GM23338 (cell line): Measurements from ENCODE around the gene TCTA. TPM values are rescaled to one million over a fixed set of nuclear protein-coding genes. Genes with fewer than 3 reads are reported as not detected.

Experiments used
- ATAC-seq: fragments of 200-7000 bp; cut with Tn5 transposase; 3 replicates; pipeline ENCODE4 v1.9.1; 2020
- DNase-seq: peaks from one replicate; pipeline ENCODE4 v3.0.0-alpha.2; 2015; ENCODE audit warnings: low spot score
- H2AFZ ChIP-seq: fragments of 200-600 bp; sonication (generic); 2 replicates; pipeline ENCODE4 v1.8.0; 2016; ENCODE audit warnings: antibody characterized with exemption, mild to moderate bottlenecking, moderate library complexity
- H3F3A ChIP-seq: fragments of 200-600 bp; sonication (generic); replicated peaks from 2 replicates; pipeline ENCODE4 v1.8.0; 2017; ENCODE audit warnings: antibody characterized with exemption, mixed run types, low read depth
- H3K27ac ChIP-seq: fragments of 200-600 bp; sonication (generic); 2 replicates; pipeline ENCODE4 v1.6.1; 2016; ENCODE audit warnings: low read depth
- H3K27me3 ChIP-seq: fragments of 200-600 bp; sonication (generic); 2 replicates; pipeline ENCODE4 v1.8.0; 2016; ENCODE audit warnings: mild to moderate bottlenecking, mixed run types, moderate library complexity; ENCODE audit not compliant: insufficient read depth
- H3K36me3 ChIP-seq: fragments of 200-600 bp; sonication (generic); 2 replicates; pipeline ENCODE4 v1.8.0; 2016; ENCODE audit warnings: mild to moderate bottlenecking; ENCODE audit not compliant: insufficient read depth
- H3K4me1 ChIP-seq: fragments of 200-600 bp; sonication (generic); 2 replicates; pipeline ENCODE4 v1.8.0; 2016; ENCODE audit warnings: mild to moderate bottlenecking, moderate library complexity; ENCODE audit not compliant: insufficient read depth
- H3K4me2 ChIP-seq: fragments of 200-600 bp; sonication (generic); 2 replicates; pipeline ENCODE4 v1.7.1; 2017; ENCODE audit warnings: mixed run types
- H3K4me3 ChIP-seq: fragments of 200-600 bp; sonication (generic); 2 replicates; pipeline ENCODE4 v1.6.1; 2016; ENCODE audit warnings: mixed run types
- H3K79me2 ChIP-seq: fragments of 200-600 bp; sonication (generic); replicated peaks from 2 replicates; pipeline ENCODE4 v1.8.0; 2017; ENCODE audit warnings: mild to moderate bottlenecking; ENCODE audit not compliant: insufficient read depth
- H3K9me2 ChIP-seq: fragments of 200-600 bp; sonication (generic); 2 replicates; pipeline ENCODE4 v1.8.0; 2017; ENCODE audit not compliant: insufficient read depth
- H4K20me1 ChIP-seq: fragments of 200-600 bp; sonication (generic); replicated peaks from 2 replicates; pipeline ENCODE4 v1.8.0; 2017; ENCODE audit warnings: mild to moderate bottlenecking; ENCODE audit not compliant: insufficient read depth
- H3K27ac Mint-ChIP-seq: 2 replicates; pipeline ENCODE4 v1.8.0; 2020; ENCODE audit warnings: inconsistent platforms, mild to moderate bottlenecking, moderate library complexity, mixed read lengths
- H3K27me3 Mint-ChIP-seq: 3 replicates; pipeline ENCODE4 v1.8.0; 2022; ENCODE audit warnings: low read depth, mild to moderate bottlenecking, moderate library complexity, mixed read lengths, inconsistent platforms; ENCODE audit not compliant: insufficient read depth, poor library complexity
- H3K36me3 Mint-ChIP-seq: 3 replicates; pipeline ENCODE4 v1.8.0; 2021; ENCODE audit warnings: low read depth, mild to moderate bottlenecking, inconsistent platforms, moderate library complexity, mixed read lengths
- H3K4me1 Mint-ChIP-seq: 3 replicates; pipeline ENCODE4 v1.8.0; 2020; ENCODE audit warnings: mild to moderate bottlenecking, inconsistent platforms, mixed read lengths
- H3K4me3 Mint-ChIP-seq: 3 replicates; pipeline ENCODE4 v1.8.0; 2021; ENCODE audit warnings: moderate library complexity, mild to moderate bottlenecking, inconsistent platforms, mixed read lengths
- H3K9me3 Mint-ChIP-seq: 3 replicates; pipeline ENCODE4 v1.8.0; 2020; ENCODE audit warnings: moderate library complexity, mild to moderate bottlenecking, inconsistent platforms, mixed read lengths
- CREB1 ChIP-seq: fragments of 250-450 bp; sonication (Bioruptor Pico); IDR thresholded peaks from 2 replicates; pipeline ENCODE4 v1.5.0; 2020; ENCODE audit warnings: low read depth, mild to moderate bottlenecking, moderate library complexity
- CTCF ChIP-seq, 2 experiments: fragments of 200-600 bp in 1 of 2; sonication (generic) in 1 of 2; conservative IDR thresholded peaks; 2 replicates each; pipeline versions ENCODE4 v1.5.1 to v1.6.1; 2016 to 2017; ENCODE audit warnings: antibody characterized with exemption in 2 of 2, low read depth in 2 of 2, mild to moderate bottlenecking in 2 of 2, moderate library complexity in 1 of 2
- ETS1 ChIP-seq: IDR thresholded peaks from 2 replicates; pipeline ENCODE4 v1.6.1; 2016; ENCODE audit warnings: antibody characterized with exemption
- EZH2 ChIP-seq: fragments of 200-600 bp; sonication (generic); IDR thresholded peaks from one replicate; pipeline ENCODE4 v1.8.0; 2017; ENCODE audit warnings: antibody characterized with exemption, mild to moderate bottlenecking, low read depth; ENCODE audit not compliant: unreplicated experiment
- EZH2phosphoT487 ChIP-seq: fragments of 200-600 bp; sonication (generic); IDR thresholded peaks from one replicate; pipeline ENCODE4 v1.8.1; 2018; ENCODE audit warnings: antibody characterized with exemption; ENCODE audit not compliant: unreplicated experiment
- JUNB ChIP-seq: IDR thresholded peaks from one replicate; pipeline ENCODE4 v1.6.1; 2016; ENCODE audit warnings: antibody characterized with exemption; ENCODE audit not compliant: unreplicated experiment
- POLR2AphosphoS5 ChIP-seq: IDR thresholded peaks from 2 replicates; pipeline ENCODE4 v1.6.1; 2016; ENCODE audit warnings: antibody characterized with exemption, low read depth
- STAT1 ChIP-seq: IDR thresholded peaks from one replicate; pipeline ENCODE4 v1.6.1; 2016; ENCODE audit warnings: antibody characterized with exemption; ENCODE audit not compliant: unreplicated experiment
- ZNF114 ChIP-seq: fragments of 250-450 bp; sonication (Bioruptor Pico); IDR thresholded peaks from 2 replicates; pipeline ENCODE4 v1.5.0; 2020; ENCODE audit warnings: mild to moderate bottlenecking, moderate library complexity
- polyA plus RNA-seq: library from polyadenylated mRNA; unstranded; fragments of >200 nt; fragmentation: Nextera tagmentation; extraction: Ambion mirVana; gene quantifications from 2 replicates; pipeline ENCODE4 v1.2.1, GENCODE V29; 2016
- total RNA-seq: library from RNA; depleted of rRNA; stranded (reverse); fragments of >200 nt; shearing (Covaris generic); gene quantifications from 2 replicates; pipeline ENCODE4 v1.2.3, GENCODE V29; 2014
- TF ChIP-seq, protein P1 (sequence below): IDR thresholded peaks from one replicate; pipeline ENCODE4 v1.6.1; 2018; ENCODE audit warnings: antibody characterized with exemption; ENCODE audit not compliant: unreplicated experiment
- TF ChIP-seq, protein P2 (sequence below): fragments of 250-450 bp; sonication (Bioruptor Pico); IDR thresholded peaks from 2 replicates; pipeline ENCODE4 v1.5.0; 2020; ENCODE audit warnings: mild to moderate bottlenecking, moderate library complexity

The TCTA gene
- total and polyA plus RNA-seq, 2 experiments from 2014 or later: 4.0 to 5.0 TPM

DNA sequence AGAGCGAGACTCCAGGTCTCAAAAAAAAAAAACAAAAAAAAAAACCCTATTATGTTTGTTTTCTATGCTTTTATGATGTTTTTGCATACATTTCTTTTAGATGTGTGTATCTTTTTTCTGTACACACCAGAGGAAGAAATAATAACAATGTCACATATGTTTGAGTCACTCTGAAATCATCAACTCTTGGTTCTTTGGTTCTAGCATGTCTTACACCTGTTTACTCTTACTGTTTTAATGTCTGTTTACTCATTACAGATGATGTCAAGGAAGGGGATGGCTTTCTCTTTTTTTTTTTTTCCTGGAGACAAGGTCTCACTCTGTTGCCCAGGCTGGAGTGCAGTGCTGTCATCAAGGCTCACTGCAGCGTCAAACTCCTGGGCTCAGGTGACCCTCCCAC lies 24.5 kb upstream of the TCTA start (continued):
- TF ChIP-seq STAT1 (no peak), EZH2phosphoT487 (no peak), EZH2 (no peak), CTCF (conservative IDR thresholded peaks at IDR 0.05; ENCODE audit: low read depth in 2 of 2) (no peak), POLR2AphosphoS5 (no peak), JUNB (no peak), ZNF114 (CRISPR knock-in tag) (no peak), CREB1 (CRISPR knock-in tag) (no peak), ETS1 (no peak)
- TF ChIP-seq, protein P1, sequence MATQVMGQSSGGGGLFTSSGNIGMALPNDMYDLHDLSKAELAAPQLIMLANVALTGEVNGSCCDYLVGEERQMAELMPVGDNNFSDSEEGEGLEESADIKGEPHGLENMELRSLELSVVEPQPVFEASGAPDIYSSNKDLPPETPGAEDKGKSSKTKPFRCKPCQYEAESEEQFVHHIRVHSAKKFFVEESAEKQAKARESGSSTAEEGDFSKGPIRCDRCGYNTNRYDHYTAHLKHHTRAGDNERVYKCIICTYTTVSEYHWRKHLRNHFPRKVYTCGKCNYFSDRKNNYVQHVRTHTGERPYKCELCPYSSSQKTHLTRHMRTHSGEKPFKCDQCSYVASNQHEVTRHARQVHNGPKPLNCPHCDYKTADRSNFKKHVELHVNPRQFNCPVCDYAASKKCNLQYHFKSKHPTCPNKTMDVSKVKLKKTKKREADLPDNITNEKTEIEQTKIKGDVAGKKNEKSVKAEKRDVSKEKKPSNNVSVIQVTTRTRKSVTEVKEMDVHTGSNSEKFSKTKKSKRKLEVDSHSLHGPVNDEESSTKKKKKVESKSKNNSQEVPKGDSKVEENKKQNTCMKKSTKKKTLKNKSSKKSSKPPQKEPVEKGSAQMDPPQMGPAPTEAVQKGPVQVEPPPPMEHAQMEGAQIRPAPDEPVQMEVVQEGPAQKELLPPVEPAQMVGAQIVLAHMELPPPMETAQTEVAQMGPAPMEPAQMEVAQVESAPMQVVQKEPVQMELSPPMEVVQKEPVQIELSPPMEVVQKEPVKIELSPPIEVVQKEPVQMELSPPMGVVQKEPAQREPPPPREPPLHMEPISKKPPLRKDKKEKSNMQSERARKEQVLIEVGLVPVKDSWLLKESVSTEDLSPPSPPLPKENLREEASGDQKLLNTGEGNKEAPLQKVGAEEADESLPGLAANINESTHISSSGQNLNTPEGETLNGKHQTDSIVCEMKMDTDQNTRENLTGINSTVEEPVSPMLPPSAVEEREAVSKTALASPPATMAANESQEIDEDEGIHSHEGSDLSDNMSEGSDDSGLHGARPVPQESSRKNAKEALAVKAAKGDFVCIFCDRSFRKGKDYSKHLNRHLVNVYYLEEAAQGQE: no peak

DNA sequence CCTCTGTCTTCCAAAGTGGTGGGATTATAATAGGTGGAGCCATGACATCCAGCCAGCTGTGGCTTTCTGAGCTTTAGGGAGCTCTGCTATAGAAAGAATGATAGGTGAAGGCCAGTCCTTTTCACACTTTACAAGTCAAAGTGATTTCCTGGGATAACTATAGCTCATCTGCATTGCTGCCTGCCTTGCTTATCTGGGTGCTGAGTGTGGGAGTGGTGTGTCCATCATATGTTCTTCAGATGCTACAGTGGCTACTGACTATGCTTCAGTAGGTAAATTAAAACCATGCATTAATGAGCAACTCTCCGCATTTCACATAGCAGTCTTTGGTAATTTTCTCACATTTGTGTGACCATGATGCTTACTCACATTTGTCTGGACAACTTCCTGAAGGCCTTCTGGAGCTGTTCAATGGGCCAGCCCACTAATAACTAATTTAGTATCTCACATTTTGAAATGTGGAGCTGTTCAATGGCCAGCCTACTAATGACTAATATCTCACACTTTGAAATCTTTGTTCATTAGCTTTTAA lies 23.9 kb upstream of the TCTA start:
- no peak overlapping the region for H3K4me3 ChIP-seq
- H3K27ac ChIP-seq: no peak overlapping the region
- Mint-ChIP-seq H3K36me3 (peaks cover 3% of the 10 kb centered on the region; the same call in 2 of the 3 replicates), H3K4me3 (no peak overlapping the region), H3K27me3 (no peaks in the 10 kb centered on the region), H3K9me3 (no peaks in the 10 kb centered on the region), H3K27ac (no peak overlapping the region), H3K4me1 (no peaks in the 10 kb centered on the region)
- no peak for DNase-seq
- no peaks in the 10 kb centered on the region for H3K36me3 ChIP-seq
- peaks cover 68% of the 10 kb centered on the region for H4K20me1 ChIP-seq
- H3K79me2 ChIP-seq: peaks cover 100% of the 10 kb centered on the region
- H3F3A ChIP-seq: peaks cover 4% of the 10 kb centered on the region; the same call in 1 of the 2 replicates
- no peak overlapping the region for H2AFZ ChIP-seq
- no peaks in the 10 kb centered on the region for H3K9me2 ChIP-seq
- no peaks in the 10 kb centered on the region for H3K27me3 ChIP-seq
- H3K4me1 ChIP-seq: no peaks in the 10 kb centered on the region
- no peak for ATAC-seq
- H3K4me2 ChIP-seq: no peak overlapping the region
- TF ChIP-seq JUNB: no peak
- TF ChIP-seq, protein P2, sequence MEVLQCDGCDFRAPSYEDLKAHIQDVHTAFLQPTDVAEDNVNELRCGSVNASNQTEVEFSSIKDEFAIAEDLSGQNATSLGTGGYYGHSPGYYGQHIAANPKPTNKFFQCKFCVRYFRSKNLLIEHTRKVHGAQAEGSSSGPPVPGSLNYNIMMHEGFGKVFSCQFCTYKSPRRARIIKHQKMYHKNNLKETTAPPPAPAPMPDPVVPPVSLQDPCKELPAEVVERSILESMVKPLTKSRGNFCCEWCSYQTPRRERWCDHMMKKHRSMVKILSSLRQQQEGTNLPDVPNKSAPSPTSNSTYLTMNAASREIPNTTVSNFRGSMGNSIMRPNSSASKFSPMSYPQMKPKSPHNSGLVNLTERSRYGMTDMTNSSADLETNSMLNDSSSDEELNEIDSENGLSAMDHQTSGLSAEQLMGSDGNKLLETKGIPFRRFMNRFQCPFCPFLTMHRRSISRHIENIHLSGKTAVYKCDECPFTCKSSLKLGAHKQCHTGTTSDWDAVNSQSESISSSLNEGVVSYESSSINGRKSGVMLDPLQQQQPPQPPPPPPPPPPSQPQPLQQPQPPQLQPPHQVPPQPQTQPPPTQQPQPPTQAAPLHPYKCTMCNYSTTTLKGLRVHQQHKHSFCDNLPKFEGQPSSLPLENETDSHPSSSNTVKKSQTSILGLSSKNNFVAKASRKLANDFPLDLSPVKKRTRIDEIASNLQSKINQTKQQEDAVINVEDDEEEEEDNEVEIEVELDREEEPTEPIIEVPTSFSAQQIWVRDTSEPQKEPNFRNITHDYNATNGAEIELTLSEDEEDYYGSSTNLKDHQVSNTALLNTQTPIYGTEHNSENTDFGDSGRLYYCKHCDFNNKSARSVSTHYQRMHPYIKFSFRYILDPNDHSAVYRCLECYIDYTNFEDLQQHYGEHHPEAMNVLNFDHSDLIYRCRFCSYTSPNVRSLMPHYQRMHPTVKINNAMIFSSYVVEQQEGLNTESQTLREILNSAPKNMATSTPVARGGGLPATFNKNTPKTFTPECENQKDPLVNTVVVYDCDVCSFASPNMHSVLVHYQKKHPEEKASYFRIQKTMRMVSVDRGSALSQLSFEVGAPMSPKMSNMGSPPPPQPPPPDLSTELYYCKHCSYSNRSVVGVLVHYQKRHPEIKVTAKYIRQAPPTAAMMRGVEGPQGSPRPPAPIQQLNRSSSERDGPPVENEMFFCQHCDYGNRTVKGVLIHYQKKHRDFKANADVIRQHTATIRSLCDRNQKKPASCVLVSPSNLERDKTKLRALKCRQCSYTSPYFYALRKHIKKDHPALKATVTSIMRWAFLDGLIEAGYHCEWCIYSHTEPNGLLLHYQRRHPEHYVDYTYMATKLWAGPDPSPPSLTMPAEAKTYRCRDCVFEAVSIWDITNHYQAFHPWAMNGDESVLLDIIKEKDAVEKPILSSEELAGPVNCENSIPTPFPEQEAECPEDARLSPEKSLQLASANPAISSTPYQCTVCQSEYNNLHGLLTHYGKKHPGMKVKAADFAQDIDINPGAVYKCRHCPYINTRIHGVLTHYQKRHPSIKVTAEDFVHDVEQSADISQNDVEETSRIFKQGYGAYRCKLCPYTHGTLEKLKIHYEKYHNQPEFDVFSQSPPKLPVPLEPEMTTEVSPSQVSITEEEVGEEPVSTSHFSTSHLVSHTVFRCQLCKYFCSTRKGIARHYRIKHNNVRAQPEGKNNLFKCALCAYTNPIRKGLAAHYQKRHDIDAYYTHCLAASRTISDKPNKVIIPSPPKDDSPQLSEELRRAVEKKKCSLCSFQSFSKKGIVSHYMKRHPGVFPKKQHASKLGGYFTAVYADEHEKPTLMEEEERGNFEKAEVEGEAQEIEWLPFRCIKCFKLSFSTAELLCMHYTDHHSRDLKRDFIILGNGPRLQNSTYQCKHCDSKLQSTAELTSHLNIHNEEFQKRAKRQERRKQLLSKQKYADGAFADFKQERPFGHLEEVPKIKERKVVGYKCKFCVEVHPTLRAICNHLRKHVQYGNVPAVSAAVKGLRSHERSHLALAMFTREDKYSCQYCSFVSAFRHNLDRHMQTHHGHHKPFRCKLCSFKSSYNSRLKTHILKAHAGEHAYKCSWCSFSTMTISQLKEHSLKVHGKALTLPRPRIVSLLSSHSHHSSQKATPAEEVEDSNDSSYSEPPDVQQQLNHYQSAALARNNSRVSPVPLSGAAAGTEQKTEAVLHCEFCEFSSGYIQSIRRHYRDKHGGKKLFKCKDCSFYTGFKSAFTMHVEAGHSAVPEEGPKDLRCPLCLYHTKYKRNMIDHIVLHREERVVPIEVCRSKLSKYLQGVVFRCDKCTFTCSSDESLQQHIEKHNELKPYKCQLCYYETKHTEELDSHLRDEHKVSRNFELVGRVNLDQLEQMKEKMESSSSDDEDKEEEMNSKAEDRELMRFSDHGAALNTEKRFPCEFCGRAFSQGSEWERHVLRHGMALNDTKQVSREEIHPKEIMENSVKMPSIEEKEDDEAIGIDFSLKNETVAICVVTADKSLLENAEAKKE (CRISPR knock-in tag): no peak
